ENCODE results near the gene WWC2.

WWC2 gene

GRCh38 chr4:183153190-183153916 is 54.3 kb downstream of the WWC2 start:
- no peaks in the 10 kb centered on the region for H3K4me1 ChIP-seq (ENCODE audit: low read length)
- no peaks in the 10 kb centered on the region for H3K9me3 ChIP-seq (ENCODE audit: insufficient read depth, low read length)
- H3K79me2 ChIP-seq (ENCODE audit: low read length): no peaks in the 10 kb centered on the region
- no peak overlapping the region for H3K4me3 ChIP-seq (ENCODE audit: low read length)
- no peak overlapping the region for H3K4me2 ChIP-seq (ENCODE audit: low read length)
- TF ChIP-seq EZH2phosphoT487 (IDR thresholded peaks at IDR 0.05; ENCODE audit: low read depth): no peak
- no peak for TF ChIP-seq CTCF (IDR thresholded peaks at IDR 0.05; ENCODE audit: low read depth, low read length)
- no peaks in the 10 kb centered on the region for H4K20me1 ChIP-seq (ENCODE audit: insufficient read depth, low read length)
- H3K9ac ChIP-seq (ENCODE audit: low read length): no peak overlapping the region
- no peaks in the 10 kb centered on the region for H3K27me3 ChIP-seq (ENCODE audit: low read depth, low read length)
- H3K27ac ChIP-seq (ENCODE audit: low read length): no peak overlapping the region
- H3K36me3 ChIP-seq (replicated peaks; ENCODE audit: low read depth, low read length): no peaks in the 10 kb centered on the region
- no peak overlapping the region for H2AFZ ChIP-seq (ENCODE audit: low read depth, low read length)

GRCh38 chr4:183154701-183155391 is 55.8 kb downstream of the WWC2 start:
- Histone ChIP-seq H3K4me2 (ENCODE audit: low read length) (no peak overlapping the region), H3K27ac (ENCODE audit: low read length) (no peak overlapping the region), H4K20me1 (ENCODE audit: insufficient read depth, low read length) (no peaks in the 10 kb centered on the region), H3K4me3 (ENCODE audit: low read length) (no peak overlapping the region), H3K9ac (ENCODE audit: low read length) (no peak overlapping the region), H3K36me3 (replicated peaks; ENCODE audit: low read depth, low read length) (no peaks in the 10 kb centered on the region), H2AFZ (ENCODE audit: low read depth, low read length) (peak overlapping the region; percentile 35; the same call in 1 of the 2 replicates), H3K79me2 (ENCODE audit: low read length) (no peaks in the 10 kb centered on the region), H3K4me1 (ENCODE audit: low read length) (no peaks in the 10 kb centered on the region), H3K9me3 (ENCODE audit: insufficient read depth, low read length) (no peaks in the 10 kb centered on the region), H3K27me3 (ENCODE audit: low read depth, low read length) (no peaks in the 10 kb centered on the region)
- TF ChIP-seq CTCF (IDR thresholded peaks at IDR 0.05; ENCODE audit: low read depth, low read length) (no peak), EZH2phosphoT487 (IDR thresholded peaks at IDR 0.05; ENCODE audit: low read depth) (no peak)

- Histone ChIP-seq H3K4me2 (ENCODE audit: low read length) (no peak overlapping the region), H3K9ac (ENCODE audit: low read length) (no peak overlapping the region), H3K4me3 (ENCODE audit: low read length) (no peak overlapping the region), H3K27ac (ENCODE audit: low read length) (no peak overlapping the region), H3K9me3 (ENCODE audit: insufficient read depth, low read length) (no peaks in the 10 kb centered on the region), H4K20me1 (ENCODE audit: insufficient read depth, low read length) (no peaks in the 10 kb centered on the region), H3K36me3 (replicated peaks; ENCODE audit: low read depth, low read length) (no peaks in the 10 kb centered on the region), H3K4me1 (ENCODE audit: low read length) (peaks cover 6% of the 10 kb centered on the region), H2AFZ (ENCODE audit: low read depth, low read length) (peak overlapping the region; percentile 35; the same call in 1 of the 2 replicates), H3K27me3 (ENCODE audit: low read depth, low read length) (no peaks in the 10 kb centered on the region), H3K79me2 (ENCODE audit: low read length) (no peaks in the 10 kb centered on the region)
- TF ChIP-seq EZH2phosphoT487 (IDR thresholded peaks at IDR 0.05; ENCODE audit: low read depth): no peak
- TF ChIP-seq CTCF (IDR thresholded peaks at IDR 0.05; ENCODE audit: low read depth, low read length): no peak
These were observed 56.6 kb downstream of the WWC2 start for GRCh38 chr4:183155450-183156184.

GRCh38 chr4:183157215-183157614 is 58.2 kb downstream of the WWC2 start:
- no peaks in the 10 kb centered on the region for H3K27me3 ChIP-seq (ENCODE audit: low read depth, low read length)
- H4K20me1 ChIP-seq (ENCODE audit: insufficient read depth, low read length): no peaks in the 10 kb centered on the region
- H3K9ac ChIP-seq (ENCODE audit: low read length): no peak overlapping the region
- H3K4me2 ChIP-seq (ENCODE audit: low read length): no peak overlapping the region
- no peak; the same call in 1 of the 2 replicates for TF ChIP-seq CTCF (IDR thresholded peaks at IDR 0.05; ENCODE audit: low read depth, low read length)
- no peak for TF ChIP-seq EZH2phosphoT487 (IDR thresholded peaks at IDR 0.05; ENCODE audit: low read depth)
- H3K9me3 ChIP-seq (ENCODE audit: insufficient read depth, low read length): no peaks in the 10 kb centered on the region
- no peaks in the 10 kb centered on the region for H3K79me2 ChIP-seq (ENCODE audit: low read length)
- H3K4me3 ChIP-seq (ENCODE audit: low read length): no peak overlapping the region
- no peak overlapping the region for H3K27ac ChIP-seq (ENCODE audit: low read length)
- no peaks in the 10 kb centered on the region for H3K36me3 ChIP-seq (replicated peaks; ENCODE audit: low read depth, low read length)
- H3K4me1 ChIP-seq (ENCODE audit: low read length): peaks cover 21% of the 10 kb centered on the region
- H2AFZ ChIP-seq (ENCODE audit: low read depth, low read length): no peak overlapping the region
